GM21529 (cell line): ENCODE results near the gene EP400.
"Not testable (repeated sequence)": the region's sequence is repeated elsewhere in the genome, so short reads cannot be mapped to it uniquely, and the experiment has no call there.

ENCODE experiments used
- ATAC-seq: cut with Tn5 transposase; IDR thresholded peaks from one replicate; pipeline ENCODE4 v1.9.1; 2021; ENCODE audit not compliant: unreplicated experiment

EP400 gene

DNA sequence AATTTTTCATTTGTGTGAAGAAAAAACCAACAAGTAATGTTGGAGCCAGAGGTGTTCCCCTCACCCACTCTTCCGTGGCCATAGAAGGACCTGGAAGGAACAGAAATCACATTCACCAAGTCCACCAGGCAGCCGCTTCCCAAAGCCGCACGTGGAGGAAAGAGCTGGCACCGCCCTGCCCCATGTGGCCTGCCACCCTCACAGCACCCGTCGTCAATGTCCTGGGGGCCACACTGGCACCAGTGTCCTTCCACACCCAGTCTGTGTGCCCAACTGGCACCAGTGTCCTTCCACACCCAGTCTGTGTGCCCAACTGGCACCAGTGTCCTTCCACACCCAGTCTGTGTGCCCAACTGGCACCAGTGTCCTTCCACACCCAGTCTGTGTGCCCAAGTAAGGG lies 130.8 kb downstream of the EP400 start:
- ATAC-seq: not testable (repeated sequence)

DNA sequence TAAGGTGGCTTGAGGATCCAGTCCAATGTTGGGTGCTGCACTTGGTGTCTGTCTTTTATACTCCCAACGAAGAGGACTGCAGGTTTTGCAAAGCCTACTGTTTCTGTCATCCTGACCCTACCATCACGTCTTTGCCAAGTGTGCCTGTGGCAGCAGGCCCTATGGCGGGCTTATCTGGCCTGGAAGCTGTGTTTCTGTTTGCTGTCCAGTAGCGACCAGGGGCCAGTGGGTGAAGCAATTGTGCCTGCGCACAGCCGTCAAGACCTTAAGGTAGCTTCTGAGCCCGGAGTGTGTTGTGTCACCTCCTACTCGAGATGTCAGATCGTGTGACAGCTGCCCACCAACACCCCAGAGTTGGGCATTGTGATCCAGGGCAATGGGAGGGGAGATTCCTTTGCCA lies 131.7 kb downstream of the EP400 start:
- no peak for ATAC-seq

DNA sequence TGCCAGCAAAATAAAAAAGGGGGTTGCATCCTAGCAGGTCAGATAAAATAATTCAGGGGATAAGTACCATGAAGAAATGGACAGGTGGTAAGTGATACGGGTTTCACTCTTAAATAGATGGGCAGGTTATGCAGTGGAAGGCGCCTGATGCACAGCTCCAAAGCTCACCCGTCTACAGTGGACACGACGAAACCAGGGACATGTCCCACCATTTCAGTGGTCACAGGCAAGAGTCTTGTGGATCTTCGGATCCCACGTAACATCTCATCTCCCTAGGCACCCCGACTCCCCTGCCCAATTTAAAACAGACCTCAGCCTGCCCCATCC lies 133.8 kb downstream of the EP400 start:
- no peak for ATAC-seq

DNA sequence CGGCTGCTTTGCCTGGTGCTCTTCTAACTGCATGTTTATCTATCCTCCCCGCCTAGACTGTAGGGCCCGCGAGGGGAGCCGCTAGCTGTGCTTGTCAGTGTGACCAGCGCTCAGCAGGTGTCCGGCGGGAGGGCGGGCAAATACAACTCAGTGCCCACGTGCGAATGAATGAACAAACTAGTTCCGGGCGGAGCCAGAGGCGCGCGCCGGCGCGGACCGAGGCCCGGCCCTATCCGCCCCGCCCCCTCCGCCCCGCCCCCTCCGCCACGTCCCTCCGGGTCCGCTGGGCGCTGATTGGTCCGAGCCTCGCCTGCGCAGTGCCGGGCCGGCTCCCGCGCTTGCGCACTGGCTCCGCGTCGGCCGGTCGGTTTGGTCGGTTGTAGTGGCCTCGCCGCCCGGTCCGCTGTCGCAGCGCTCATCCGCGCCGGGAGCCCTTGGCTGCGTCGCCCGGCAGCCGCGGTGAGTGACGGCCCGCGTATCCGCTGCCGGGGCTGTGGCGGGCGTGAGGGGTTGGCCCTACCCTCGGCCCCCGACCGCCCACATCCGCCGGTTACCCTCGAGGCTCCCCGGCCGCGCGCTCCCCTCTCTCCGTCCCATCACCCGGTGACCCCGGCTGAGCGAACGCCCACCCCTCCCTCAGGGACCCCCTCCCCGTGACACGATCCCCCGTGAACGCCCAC lies 134.3 kb downstream of the EP400 start:
- ATAC-seq: peak; percentile 86

DNA sequence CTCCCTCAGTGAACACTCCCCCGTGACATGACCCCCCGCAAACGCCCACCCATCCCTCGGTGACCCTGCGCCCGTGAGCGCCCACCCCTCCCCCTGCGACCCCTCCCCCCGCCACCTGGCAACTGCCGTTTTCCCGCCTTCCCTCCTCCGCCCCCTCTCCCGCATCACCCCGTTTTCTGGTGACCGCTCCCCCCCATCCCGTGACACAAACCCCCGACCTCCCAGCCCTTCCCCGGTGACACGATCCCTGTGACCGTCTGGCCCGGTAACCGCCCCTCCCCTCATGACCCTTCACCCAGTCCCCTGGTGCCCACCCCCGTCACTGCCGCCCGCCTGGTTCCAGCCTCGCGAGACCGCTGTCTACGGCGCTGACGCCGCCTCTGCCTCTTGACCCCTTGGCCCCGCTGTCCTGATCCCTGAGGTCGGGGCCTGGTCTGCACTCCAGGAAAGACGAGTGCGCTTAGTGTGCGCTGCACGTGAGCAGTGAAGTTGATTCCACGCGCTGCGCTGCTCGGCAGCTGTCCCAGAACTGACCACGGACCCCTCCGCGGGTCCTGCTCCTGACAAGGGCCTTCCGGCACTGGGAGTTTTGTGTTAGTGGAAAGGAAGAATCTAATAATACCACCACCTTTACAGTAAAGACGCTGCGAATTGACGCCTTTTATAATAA lies 135.0 kb downstream of the EP400 start:
- ATAC-seq: peak; percentile 44

DNA sequence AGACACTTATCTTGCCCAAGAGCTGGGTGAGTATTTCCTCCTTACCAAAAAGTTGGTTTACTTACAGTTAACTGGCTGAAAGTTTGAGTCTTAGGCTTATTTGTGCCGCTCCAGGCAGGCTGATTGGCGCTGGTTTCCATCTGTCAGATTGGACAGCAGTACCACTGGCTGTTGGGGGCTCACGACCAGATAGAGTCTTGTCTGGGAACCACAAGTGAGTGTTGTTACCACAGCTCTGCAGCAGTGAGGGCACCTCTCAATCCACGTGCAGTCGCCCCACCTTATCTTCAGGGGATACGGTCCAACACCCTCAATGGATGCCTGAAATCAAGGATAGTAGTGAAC lies 135.5 kb downstream of the EP400 start:
- no peak for ATAC-seq

DNA sequence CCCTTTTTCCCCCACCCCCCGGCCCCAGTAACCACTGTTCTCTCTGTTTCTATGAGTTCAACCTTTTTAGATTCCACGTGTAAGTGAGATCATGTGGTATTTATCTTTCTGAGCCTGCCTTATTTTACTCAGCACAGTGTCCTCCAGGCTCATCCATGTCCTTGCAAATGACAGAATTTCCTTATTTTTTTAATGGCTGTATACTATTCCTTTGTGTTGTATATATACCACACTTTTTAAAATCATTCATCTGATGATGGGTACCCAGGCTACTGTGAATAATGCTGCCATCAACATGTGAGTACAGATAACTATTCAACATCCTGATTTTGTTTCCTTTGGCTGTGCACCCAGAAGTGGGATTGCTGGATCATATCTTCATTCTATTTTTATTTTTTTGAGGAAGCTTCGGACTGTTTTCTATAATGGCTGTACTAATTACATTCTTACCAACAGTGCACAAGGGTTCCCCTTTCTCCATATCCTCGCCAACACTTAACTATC lies 139.7 kb downstream of the EP400 start:
- ATAC-seq: no peak

DNA sequence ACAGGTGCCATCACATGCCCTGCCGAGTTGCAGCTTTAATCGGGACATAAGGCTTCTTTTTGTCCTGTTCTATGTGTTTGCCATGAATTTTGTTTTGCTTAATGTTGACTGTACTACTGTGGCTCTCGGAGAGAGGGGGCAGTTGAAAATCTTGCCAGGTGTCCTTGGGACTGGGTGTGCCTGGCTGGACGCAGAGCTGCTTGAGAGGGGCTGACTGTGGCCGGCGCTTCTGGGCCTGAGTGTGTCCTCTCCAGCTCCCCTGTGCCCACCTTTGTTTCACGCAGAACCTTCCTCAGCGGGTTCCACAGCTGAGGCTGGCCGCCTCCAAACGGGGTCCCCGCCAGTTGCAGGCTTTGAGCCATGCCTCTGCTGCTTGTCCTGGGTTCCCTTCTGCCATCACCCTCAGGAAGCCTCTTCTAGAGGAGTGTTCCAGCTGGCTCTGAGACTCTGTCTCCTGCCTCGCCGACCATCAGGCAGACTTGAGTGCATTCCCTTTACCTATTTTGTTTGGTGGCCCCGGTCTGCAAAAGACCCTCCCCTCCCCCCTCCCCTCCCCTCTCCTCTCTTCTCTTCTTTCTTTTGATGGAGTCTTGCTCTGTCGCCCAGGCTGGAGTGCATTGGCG lies 144.6 kb downstream of the EP400 start:
- no peak for ATAC-seq

DNA sequence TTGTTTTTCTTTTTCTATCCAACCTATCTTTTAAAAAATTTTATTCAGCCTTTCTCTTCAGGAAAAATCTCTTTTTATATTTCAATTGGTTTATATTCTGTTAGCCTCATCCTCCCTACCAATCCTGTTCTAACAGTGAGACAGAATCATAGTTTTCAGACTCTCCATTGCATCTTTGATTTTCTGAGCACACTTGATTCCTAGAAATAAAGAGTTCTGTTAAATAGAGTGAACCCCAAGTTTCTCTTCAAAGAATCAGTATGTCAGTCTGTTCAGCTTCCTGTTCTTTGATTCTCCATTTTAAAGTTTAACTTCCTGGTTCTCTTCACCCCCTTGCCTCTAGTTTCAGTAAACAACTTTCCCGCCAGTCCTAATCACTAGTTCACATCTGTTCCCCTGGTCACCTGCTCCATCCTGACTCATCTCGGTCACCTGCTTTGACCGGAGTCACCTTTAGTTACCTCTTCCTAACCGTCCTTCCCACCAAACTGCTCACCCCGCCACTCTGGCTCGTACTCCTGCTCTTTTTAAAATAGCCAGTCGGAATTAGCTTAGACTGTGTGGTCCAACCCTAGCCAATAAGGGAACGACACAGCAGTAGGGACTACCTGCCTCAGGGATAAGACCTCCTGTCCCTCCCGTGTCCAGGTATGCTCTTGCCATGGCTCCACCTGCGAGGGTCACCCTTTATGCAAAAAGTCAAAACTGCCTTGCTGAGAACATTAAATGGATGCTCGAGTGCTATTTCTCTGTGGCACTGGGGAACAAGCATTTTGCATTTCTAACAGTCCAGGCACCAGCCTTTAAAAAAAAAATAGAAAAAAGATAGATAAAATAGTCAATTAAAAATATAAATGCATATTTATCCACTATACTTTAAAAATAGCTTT lies 146.0 kb downstream of the EP400 start:
- no peak for ATAC-seq

DNA sequence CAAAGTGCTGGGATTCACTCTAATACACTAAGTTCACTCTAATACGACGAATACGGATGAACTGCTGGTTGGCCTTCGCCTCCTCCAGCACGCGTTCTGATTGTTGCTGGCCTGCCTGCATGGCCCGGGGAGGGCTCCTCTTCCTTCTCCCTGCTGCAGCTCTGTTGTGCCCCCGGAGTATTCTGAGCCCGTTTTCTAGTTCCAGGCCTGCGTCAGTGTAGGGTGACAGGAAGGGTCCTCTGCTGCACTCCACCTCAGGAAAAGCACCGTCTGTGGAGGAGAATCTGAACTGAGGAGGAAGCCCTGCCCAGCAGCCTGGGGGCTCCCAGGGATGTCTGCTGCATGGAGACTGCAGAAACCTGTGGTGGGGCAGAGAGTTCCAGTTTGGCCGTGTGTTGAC lies 150.0 kb downstream of the EP400 start:
- no peak for ATAC-seq

DNA sequence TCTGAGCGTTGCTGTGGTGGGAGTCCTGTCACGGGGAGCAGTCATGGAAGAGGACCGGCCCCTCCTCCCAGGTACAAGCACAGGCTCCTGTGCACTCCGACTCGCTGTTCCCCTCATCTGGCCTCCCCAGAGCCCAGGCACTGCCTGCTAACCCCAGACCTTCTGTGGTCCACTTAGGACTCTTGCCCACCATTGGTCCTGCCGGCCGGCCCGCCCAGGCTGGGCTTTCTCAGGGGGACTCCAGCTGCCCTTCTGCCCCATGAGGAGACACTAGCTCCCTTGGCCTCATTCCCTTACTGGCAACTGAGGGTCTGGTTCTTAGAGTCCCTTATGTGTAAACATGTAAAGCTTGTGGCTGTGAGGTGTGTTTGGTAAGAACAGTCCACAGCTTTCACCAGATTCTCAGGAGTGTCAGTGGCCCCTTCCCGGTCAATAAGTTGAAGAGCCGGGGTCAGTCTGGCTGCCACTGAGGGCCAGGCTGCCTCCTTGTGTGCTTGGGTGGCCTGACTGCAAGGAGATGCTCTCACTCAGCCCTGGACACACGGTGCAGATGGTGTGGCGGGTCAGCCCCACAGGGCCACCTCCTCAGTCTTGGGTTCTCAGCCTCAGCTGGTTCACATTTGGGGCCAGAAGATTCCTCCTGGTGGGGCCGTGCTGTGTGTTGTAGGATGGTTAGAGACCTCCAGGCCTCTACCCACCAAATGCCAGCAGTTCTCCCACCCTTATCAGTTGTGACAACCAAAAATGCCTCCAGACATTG lies 150.7 kb downstream of the EP400 start:
- no peak for ATAC-seq

DNA sequence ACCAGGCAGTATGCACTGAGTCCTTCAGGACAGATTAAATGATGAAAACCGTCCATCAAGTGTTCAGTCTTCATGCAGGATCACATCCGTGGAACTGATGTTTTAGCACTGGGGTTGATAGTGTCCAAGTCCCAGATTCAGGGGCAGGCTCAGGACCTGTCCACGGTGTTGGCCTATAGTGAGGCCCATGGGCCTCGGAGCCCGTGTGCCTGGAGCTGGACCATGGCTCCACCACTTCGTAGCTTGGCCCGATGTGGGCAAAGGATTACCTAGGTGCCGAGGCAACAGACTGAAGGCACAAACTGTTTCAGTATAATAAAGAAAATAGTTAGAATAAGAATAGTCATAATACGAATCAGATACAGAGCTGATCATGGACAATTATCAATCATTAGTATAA lies 152.6 kb downstream of the EP400 start:
- no peak for ATAC-seq

DNA sequence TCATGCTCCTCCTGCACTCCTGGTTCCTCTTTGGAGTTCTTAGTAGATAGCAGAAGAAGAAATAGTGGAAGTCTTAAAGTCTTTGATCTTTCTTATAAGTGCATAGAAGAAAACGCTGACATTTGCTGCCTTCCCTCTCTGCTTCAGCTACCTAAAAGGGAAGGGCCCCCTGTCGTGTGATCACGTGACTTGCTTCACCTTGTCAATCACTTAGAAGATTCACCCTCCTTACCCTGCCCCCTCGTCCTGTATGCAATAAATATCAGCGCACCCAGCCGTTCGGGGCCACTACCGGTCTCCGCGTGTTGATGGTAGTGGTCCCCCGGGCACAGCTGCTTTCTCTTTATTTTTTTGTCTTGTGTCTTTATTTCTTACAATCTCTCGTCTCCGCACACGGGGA lies 153.3 kb downstream of the EP400 start:
- ATAC-seq: not testable (repeated sequence)

DNA sequence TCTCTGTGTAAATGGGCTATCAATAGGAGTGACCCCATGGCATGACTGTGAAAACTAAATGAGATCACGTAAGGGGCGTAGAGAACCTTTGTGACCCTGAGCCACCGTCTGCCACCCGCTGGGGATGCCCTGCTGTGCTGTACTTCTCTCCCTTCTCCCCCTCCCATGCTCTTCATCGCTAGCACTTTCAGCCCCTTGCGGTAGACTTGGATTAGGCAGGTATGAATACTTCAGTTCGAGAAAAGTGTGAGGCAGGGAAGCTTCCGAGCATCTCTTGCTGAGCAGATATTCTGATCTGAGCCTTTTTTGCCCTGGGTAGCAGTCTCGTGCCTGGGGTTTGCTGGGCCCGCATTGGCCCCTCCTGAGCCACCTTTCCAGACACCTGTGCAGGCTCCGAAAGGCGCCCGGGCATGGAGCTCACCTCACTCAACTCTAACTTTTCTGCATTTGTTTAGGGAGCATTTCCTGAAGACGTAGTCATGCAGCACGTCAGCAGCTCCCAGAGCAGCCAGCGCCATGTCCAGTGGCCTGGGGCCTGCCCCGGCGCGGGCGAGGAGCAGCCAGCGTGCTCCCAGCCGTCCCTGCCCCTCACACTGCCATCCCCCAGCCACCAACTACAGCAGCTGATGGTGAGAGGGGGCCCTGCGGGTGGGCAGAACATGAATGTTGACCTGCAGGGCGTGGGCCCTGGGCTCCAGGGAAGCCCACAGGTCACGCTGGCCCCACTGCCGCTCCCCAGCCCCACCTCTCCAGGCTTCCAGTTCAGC lies 154.0 kb downstream of the EP400 start:
- no peak for ATAC-seq

DNA sequence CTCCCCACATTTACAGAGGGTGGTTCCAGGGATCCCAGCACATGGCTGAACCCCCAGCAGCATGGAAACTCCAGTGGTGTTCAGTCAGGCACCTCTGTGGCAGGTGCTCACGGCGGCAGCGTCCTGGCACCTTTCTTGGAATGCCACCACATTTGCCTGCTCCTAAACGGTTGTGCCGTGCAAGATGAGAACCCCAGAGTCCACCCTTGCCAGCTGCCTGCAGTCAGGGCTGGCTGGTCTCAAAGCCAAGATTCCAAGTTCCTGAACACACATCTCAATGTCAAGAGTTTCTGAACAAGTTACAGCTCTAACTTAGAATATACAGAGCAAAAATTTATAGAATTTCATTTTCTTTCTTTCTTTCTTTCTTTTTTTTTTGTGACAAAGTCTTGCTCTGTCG lies 155.7 kb downstream of the EP400 start:
- no peak for ATAC-seq

DNA sequence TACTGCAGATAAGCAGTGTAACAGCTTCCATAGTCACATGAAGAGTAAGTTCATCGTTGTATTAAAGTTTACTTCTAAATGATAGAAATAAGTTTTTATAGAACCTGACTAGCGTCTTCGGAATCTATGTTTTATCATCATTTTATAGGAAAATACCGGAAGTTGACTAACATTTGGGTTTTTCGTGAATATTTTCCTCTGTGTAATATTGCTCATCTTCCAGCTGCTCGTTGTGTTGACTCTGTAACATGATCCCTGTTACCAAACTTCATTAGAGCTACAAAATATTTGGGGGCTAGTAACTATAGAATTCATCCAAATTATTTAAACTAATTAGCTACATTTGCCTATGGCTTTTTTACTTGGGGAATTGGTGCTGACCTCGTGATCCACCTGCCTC lies 157.2 kb downstream of the EP400 start:
- ATAC-seq: no peak

DNA sequence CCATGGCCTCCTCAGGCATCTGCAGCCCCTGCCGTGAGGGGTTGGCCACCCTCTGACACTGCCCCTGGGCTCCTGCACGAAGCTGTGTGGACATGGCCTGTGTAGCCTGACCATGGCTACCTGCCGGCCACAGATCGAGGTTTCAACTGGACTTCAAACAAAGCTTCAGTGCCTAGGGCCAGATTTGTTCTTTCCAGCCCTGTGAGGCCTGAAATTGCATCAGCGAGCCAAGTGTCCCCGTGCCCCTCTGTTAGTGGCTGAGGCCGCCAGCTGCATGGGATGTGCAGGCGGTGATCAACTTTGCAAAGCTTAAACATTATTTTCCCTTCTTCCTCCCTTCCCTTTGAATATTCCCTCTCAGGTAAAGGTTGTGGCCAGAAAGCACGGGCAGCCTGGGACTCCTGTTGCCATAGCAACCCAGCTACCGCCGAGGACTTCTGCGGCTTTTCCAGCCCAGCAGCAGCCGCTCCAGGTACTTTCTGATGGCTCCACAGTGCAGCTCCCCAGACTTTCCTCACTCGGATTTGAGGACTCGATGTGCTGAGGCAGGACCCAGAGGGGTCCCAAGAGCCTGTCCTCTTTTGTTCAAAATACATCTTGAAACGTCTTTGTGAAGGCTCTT lies 158.6 kb downstream of the EP400 start:
- no peak for ATAC-seq

DNA sequence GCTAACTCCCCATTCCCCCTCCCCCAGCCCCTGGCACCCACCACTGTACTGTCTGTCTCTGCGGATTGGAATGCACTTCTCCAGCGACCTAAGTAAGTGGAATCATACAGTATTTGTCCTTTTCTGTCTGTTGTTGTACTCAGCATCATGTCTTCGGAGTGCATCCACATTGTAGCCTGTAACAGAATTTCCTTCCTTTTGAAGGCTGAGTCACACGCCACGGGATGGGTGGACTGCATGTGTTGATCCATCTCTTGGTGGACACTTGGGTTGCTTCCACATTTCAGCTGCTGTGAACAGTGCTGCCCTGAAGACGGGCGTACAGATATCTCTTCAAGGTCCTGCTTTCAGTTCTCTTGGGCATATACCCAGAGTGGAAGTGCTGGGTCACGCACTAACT lies 160.0 kb downstream of the EP400 start:
- ATAC-seq: no peak

DNA sequence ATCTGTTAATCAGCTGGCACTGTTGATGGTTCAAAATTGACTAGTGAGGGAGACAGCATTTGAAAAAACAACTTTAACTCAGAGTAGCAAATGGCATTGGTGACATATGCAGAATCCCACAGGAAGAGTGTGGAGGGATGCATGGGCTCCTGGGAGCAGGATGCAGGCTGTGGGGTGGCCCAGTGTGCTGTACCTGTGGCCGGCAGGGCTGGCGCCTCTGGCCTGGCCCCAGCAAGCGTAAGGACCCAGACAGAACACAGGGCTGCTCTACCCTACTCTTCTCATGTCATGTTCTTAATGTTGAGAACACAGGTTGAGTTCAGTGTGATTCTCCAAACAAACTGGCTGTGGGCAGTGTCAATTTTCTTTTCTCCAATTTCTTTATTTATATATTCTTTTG lies 160.9 kb downstream of the EP400 start:
- ATAC-seq: no peak
